ENCODE data around the gene SLC16A2. TPM values are rescaled to one million over a fixed set of nuclear protein-coding genes. Genes with fewer than 3 reads are reported as not detected.

SLC16A2 gene
- total RNA-seq, 1 experiment from 2014 or later: 34.5 TPM

GRCh38 chrX:74458736-74459135 lies 37.4 kb downstream of the SLC16A2 start:
- TF ChIP-seq SIN3A (IDR thresholded peaks at IDR 0.05; ENCODE audit: borderline replicate concordance, insufficient read depth, low read depth, low read length) (no peak), CTCF (IDR thresholded peaks at IDR 0.05) (no peak), TCF7L2 (IDR thresholded peaks at IDR 0.05; ENCODE audit: low read depth, low read length) (no peak), POLR2AphosphoS5 (IDR thresholded peaks at IDR 0.05; ENCODE audit: low read depth, low read length) (no peak), REST (IDR thresholded peaks at IDR 0.05; ENCODE audit: insufficient read depth in 1 of 2, low read depth in 2 of 2, low read length in 1 of 2) (no peak)
- no peaks in the 10 kb centered on the region for H3K27me3 ChIP-seq (ENCODE audit: control insufficient read depth, insufficient read depth, low read length)
- peaks cover 7% of the 10 kb centered on the region; the same call in 1 of the 2 replicates for H3K4me1 ChIP-seq (ENCODE audit: control insufficient read depth, insufficient read depth, low read length)
- in situ Hi-C loops (cut with HindIII; ENCODE audit: low pct_unique_long_range_greater_than_20kb, low sequenced_read_pairs): no loop called here
- ATAC-seq (peak; percentile 78), DNase-seq (ENCODE audit: low read depth, low spot score) (peak; percentile 18)
- no peak overlapping the region for H3K27ac ChIP-seq (ENCODE audit: low read length)
- no peak overlapping the region for H3K4me3 ChIP-seq (ENCODE audit: low read depth in 2 of 2, low read length in 2 of 2)
- ChIA-PET CTCF (no interaction called here), POLR2A (no interaction called here)
- H3K9me3 ChIP-seq (ENCODE audit: control insufficient read depth, insufficient read depth, low read depth, low read length): no peaks in the 10 kb centered on the region
- BruUV-seq (replicated peaks): no TSS peak
- H3K36me3 ChIP-seq (ENCODE audit: control insufficient read depth, insufficient read depth, low read length): no peaks in the 10 kb centered on the region
- intact Hi-C loops (cut with micrococcal nuclease; ENCODE audit: unreplicated experiment): loop anchor here (10.0 kb wide), 1 partner anchor 74 kb away; no protein-coding TSS in a partner anchor

GRCh38 chrX:74461384-74461783 lies 40.1 kb downstream of the SLC16A2 start:
- no peak overlapping the region for H3K27ac ChIP-seq (ENCODE audit: low read length)
- peaks cover 7% of the 10 kb centered on the region; the same call in 1 of the 2 replicates for H3K4me1 ChIP-seq (ENCODE audit: control insufficient read depth, insufficient read depth, low read length)
- no peak overlapping the region for H3K4me3 ChIP-seq (ENCODE audit: low read depth in 2 of 2, low read length in 2 of 2)
- ChIA-PET CTCF (no interaction called here), POLR2A (no interaction called here)
- in situ Hi-C loops (cut with HindIII; ENCODE audit: low pct_unique_long_range_greater_than_20kb, low sequenced_read_pairs) (no loop called here), intact Hi-C loops (cut with micrococcal nuclease; ENCODE audit: unreplicated experiment) (no loop called here)
- DNase-seq (ENCODE audit: low read depth, low spot score) (no peak), ATAC-seq (no peak)
- no TSS peak for BruUV-seq (replicated peaks)
- no peaks in the 10 kb centered on the region for H3K9me3 ChIP-seq (ENCODE audit: control insufficient read depth, insufficient read depth, low read depth, low read length)
- TF ChIP-seq REST (IDR thresholded peaks at IDR 0.05; ENCODE audit: insufficient read depth in 1 of 2, low read depth in 2 of 2, low read length in 1 of 2): no peak
- H3K36me3 ChIP-seq (ENCODE audit: control insufficient read depth, insufficient read depth, low read length): no peaks in the 10 kb centered on the region
- H3K27me3 ChIP-seq (ENCODE audit: control insufficient read depth, insufficient read depth, low read length): no peaks in the 10 kb centered on the region

Data from Panc1 (cell line).